Activated CD4-positive, alpha-beta T cell treated with anti-CD3 and anti-CD28 coated beads for 24 hours (primary cell): Measurements from ENCODE around the gene CCNH.

Experiments
- DNase-seq, 2 donors: peaks; one replicate each; pipeline ENCODE4 v3.0.0-alpha.2; 2020; ENCODE audit warnings: low read depth in 2 of 2

Gene CCNH

GRCh38 chr5:87361031-87361445 lies 51.7 kb downstream of the CCNH start:
- no peak for DNase-seq

GRCh38 chr5:87360132-87360531 lies 52.6 kb downstream of the CCNH start:
- DNase-seq = no peak

GRCh38 chr5:87359106-87359505 lies 53.6 kb downstream of the CCNH start:
- no peak for DNase-seq

- no peak for DNase-seq
Measured at GRCh38 chr5:87354496-87354895, 58.2 kb downstream of the CCNH start.

- DNase-seq = no peak
Measured at GRCh38 chr5:87347841-87348240, 64.9 kb downstream of the CCNH start.

- no peak for DNase-seq
Measured at GRCh38 chr5:87347272-87347671, 65.5 kb downstream of the CCNH start.
